NCI-H524 treated with DMSO at 0.1 percent for 48 hours (cell line): ENCODE measurements around the gene GJB5.
"Not testable (repeated sequence)": the region's sequence is repeated elsewhere in the genome, so short reads cannot be mapped to it uniquely, and the experiment has no call there.

ENCODE experiments used
- DNase-seq: peaks from one replicate; lab custom pipeline; 2025; lab: John Stamatoyannopoulos, UW

GJB5 gene

GRCh38 chr1:34754964-34755637 lies at the start of gene GJB5:
GJB5 (plus strand) TSS chr1:34755047; CDS start chr1:34757331, 2,284 bp downstream.
- no peak for DNase-seq

GRCh38 chr1:34705077-34705476 lies 49.8 kb upstream of the GJB5 start:
- no peak for DNase-seq

- DNase-seq: no peak
These were observed 46.7 kb upstream of the GJB5 start for GRCh38 chr1:34708106-34708505.

- no peak for DNase-seq
These were observed 45.3 kb upstream of the GJB5 start for GRCh38 chr1:34709547-34709946.

GRCh38 chr1:34710812-34711211 lies 44.0 kb upstream of the GJB5 start:
- no peak for DNase-seq

GRCh38 chr1:34711485-34711884 lies 43.4 kb upstream of the GJB5 start:
- DNase-seq: no peak

GRCh38 chr1:34712007-34712688 lies 42.7 kb upstream of the GJB5 start:
- no peak for DNase-seq

- DNase-seq: no peak
These were observed 41.4 kb upstream of the GJB5 start for GRCh38 chr1:34713443-34713842.

- DNase-seq: no peak
These were observed 40.5 kb upstream of the GJB5 start for GRCh38 chr1:34714386-34714785.

GRCh38 chr1:34715139-34715538 lies 39.7 kb upstream of the GJB5 start:
- no peak for DNase-seq

- DNase-seq: no peak
These were observed 33.6 kb upstream of the GJB5 start for GRCh38 chr1:34721241-34721640.

- DNase-seq: no peak
These were observed 33.0 kb upstream of the GJB5 start for GRCh38 chr1:34721646-34722355.

- no peak for DNase-seq
These were observed 28.0 kb upstream of the GJB5 start for GRCh38 chr1:34726861-34727260.

GRCh38 chr1:34730485-34730884 lies 24.4 kb upstream of the GJB5 start:
- DNase-seq: no peak

GRCh38 chr1:34732831-34733230 lies 22.0 kb upstream of the GJB5 start:
- not testable (repeated sequence) for DNase-seq

GRCh38 chr1:34736692-34737091 lies 18.2 kb upstream of the GJB5 start:
- no peak for DNase-seq

- DNase-seq: not testable (repeated sequence)
These were observed 17.6 kb upstream of the GJB5 start for GRCh38 chr1:34737236-34737635.

GRCh38 chr1:34739613-34740012 lies 15.2 kb upstream of the GJB5 start:
- DNase-seq: no peak

- no peak for DNase-seq
These were observed 14.5 kb upstream of the GJB5 start for GRCh38 chr1:34740161-34740868.

- peak; percentile 2 for DNase-seq
These were observed 12.1 kb upstream of the GJB5 start for GRCh38 chr1:34742667-34743270.

GRCh38 chr1:34743775-34744174 lies 11.1 kb upstream of the GJB5 start:
- DNase-seq: no peak

- no peak for DNase-seq
These were observed 10.0 kb upstream of the GJB5 start for GRCh38 chr1:34744851-34745250.
